IMR-90 (cell line): ENCODE results near the gene KCNK10. TPM values are rescaled to one million over a fixed set of nuclear protein-coding genes. Genes with fewer than 3 reads are reported as not detected.

Source experiments
- ATAC-seq: fragments of 200-7000 bp; cut with Tn5 transposase; 2 replicates; pipeline ENCODE4 v1.9.1; 2020; ENCODE audit warnings: low read depth, mild to moderate bottlenecking, moderate library complexity
- BruUV-seq: library from RNA; stranded (reverse); fragments of 400-500 nt; replicated peaks from 2 replicates; lab custom pipeline; 2021; lab: Mats Ljungman, UMichigan
- CTCF ChIA-PET: fragments of 300-600 bp; formaldehyde crosslinking; extraction: SDS; loops from one replicate; lab custom pipeline; 2021; ENCODE audit warnings: antibody characterized with exemption; lab: Yijun Ruan, JAX
- POLR2A ChIA-PET: fragments of 300-600 bp; sonication (Branson Sonifier 250); formaldehyde crosslinking; loops from one replicate; lab custom pipeline; 2022; ENCODE audit warnings: antibody characterized with exemption; ENCODE audit not compliant: unreplicated experiment; lab: Charles Lee
- DNase-seq: peaks from one replicate; pipeline ENCODE4 v3.0.0; 2013
- H2AFZ ChIP-seq: replicated peaks from 2 replicates; pipeline ENCODE3; 2013; ENCODE audit warnings: low read length, mild to moderate bottlenecking; ENCODE audit not compliant: poor library complexity
- H2AK5ac ChIP-seq: 2 replicates; pipeline ENCODE4 v1.6.1; 2013; ENCODE audit warnings: low read depth, low read length, inconsistent platforms
- H2AK9ac ChIP-seq: replicated peaks from 2 replicates; pipeline ENCODE3; 2013; ENCODE audit warnings: mild to moderate bottlenecking, low read depth, low read length, moderate library complexity; ENCODE audit not compliant: poor library complexity
- H2BK120ac ChIP-seq: 2 replicates; pipeline ENCODE4 v1.6.1; 2013; ENCODE audit warnings: low read depth, low read length, inconsistent platforms
- H2BK15ac ChIP-seq: 3 replicates; pipeline ENCODE4 v1.6.1; 2013; ENCODE audit warnings: low read depth, low read length, inconsistent platforms
- H2BK20ac ChIP-seq: 2 replicates; pipeline ENCODE4 v1.6.1; 2013; ENCODE audit warnings: low read depth, mild to moderate bottlenecking, inconsistent platforms, low read length, moderate library complexity
- H2BK5ac ChIP-seq: 2 replicates; pipeline ENCODE4 v1.6.1; 2013; ENCODE audit warnings: mild to moderate bottlenecking, low read depth, low read length, inconsistent platforms; ENCODE audit not compliant: poor library complexity, severe bottlenecking
- H3K14ac ChIP-seq: replicated peaks from 2 replicates; pipeline ENCODE4 v1.6.1; 2013; ENCODE audit warnings: low read depth, low read length, inconsistent platforms
- H3K18ac ChIP-seq: 2 replicates; pipeline ENCODE4 v1.6.1; 2013; ENCODE audit warnings: low read depth, low read length, control low read depth
- H3K23ac ChIP-seq: 2 replicates; pipeline ENCODE4 v1.6.1; 2013; ENCODE audit warnings: low read depth, low read length, inconsistent platforms
- H3K27ac ChIP-seq: 2 replicates; pipeline ENCODE4 v1.5.1; 2013; ENCODE audit warnings: mild to moderate bottlenecking, control low read depth, low read length; ENCODE audit not compliant: insufficient read depth
- H3K27me3 ChIP-seq: 2 replicates; pipeline ENCODE4 v1.6.1; 2013; ENCODE audit warnings: low read length; ENCODE audit not compliant: control insufficient read depth, insufficient read depth
- H3K36me3 ChIP-seq: 2 replicates; pipeline ENCODE4 v1.6.1; 2013; ENCODE audit warnings: low read length, mixed read lengths; ENCODE audit not compliant: control insufficient read depth, insufficient read depth
- H3K4ac ChIP-seq: 2 replicates; pipeline ENCODE4 v1.6.1; 2013; ENCODE audit warnings: low read depth, low read length, inconsistent platforms
- H3K4me1 ChIP-seq: 2 replicates; pipeline ENCODE4 v1.6.1; 2013; ENCODE audit warnings: low read length, mixed read lengths; ENCODE audit not compliant: control insufficient read depth, insufficient read depth
- H3K4me2 ChIP-seq: 2 replicates; pipeline ENCODE4 v1.6.1; 2013; ENCODE audit warnings: low read depth, mild to moderate bottlenecking, control low read depth, low read length, moderate library complexity
- H3K4me3 ChIP-seq: 2 replicates; pipeline ENCODE4 v1.5.1; 2013; ENCODE audit warnings: low read depth, mild to moderate bottlenecking, control low read depth, low read length, moderate library complexity; ENCODE audit not compliant: insufficient read depth
- H3K56ac ChIP-seq: 2 replicates; pipeline ENCODE4 v1.6.1; 2013; ENCODE audit warnings: low read length, inconsistent platforms; ENCODE audit not compliant: insufficient read depth; ENCODE audit errors: extremely low read depth
- H3K79me1 ChIP-seq, 2 experiments: 2 replicates each; pipeline ENCODE4 v1.6.1; 2013; ENCODE audit warnings: low read length in 2 of 2, inconsistent platforms in 1 of 2, low read depth in 1 of 2
- H3K9ac ChIP-seq: 2 replicates; pipeline ENCODE4 v1.6.1; 2013; ENCODE audit warnings: low read depth, low read length, control low read depth
- H3K9me1 ChIP-seq: 2 replicates; pipeline ENCODE4 v1.6.1; 2013; ENCODE audit warnings: low read length, inconsistent platforms; ENCODE audit not compliant: insufficient read depth
- H3K9me3 ChIP-seq: 2 replicates; pipeline ENCODE4 v1.6.1; 2013; ENCODE audit warnings: low read length; ENCODE audit not compliant: control insufficient read depth, insufficient read depth
- H4K20me1 ChIP-seq: 2 replicates; pipeline ENCODE4 v1.6.1; 2013; ENCODE audit warnings: low read length, inconsistent platforms; ENCODE audit not compliant: insufficient read depth
- H4K5ac ChIP-seq: 2 replicates; pipeline ENCODE4 v1.6.1; 2013; ENCODE audit warnings: mild to moderate bottlenecking, low read depth, low read length, control low read depth
- H4K8ac ChIP-seq, 2 experiments: 2 replicates each; pipeline ENCODE4 v1.6.1; 2013; ENCODE audit warnings: low read depth in 2 of 2, low read length in 2 of 2, control low read depth in 1 of 2, inconsistent platforms in 1 of 2
- H4K91ac ChIP-seq: 2 replicates; pipeline ENCODE4 v1.6.1; 2013; ENCODE audit warnings: low read depth, low read length, inconsistent platforms; ENCODE audit not compliant: insufficient read depth
- BHLHE40 ChIP-seq: fragments of 150-350 bp; IDR thresholded peaks from 2 replicates; pipeline ENCODE4 v1.6.1; 2016; ENCODE audit warnings: mild to moderate bottlenecking, low read depth, low read length
- CEBPB ChIP-seq: IDR thresholded peaks from 2 replicates; pipeline ENCODE4 v1.6.1; 2012; ENCODE audit warnings: low read depth, low read length, improper control_type of control experiment
- CHD1 ChIP-seq: IDR thresholded peaks from 2 replicates; pipeline ENCODE4 v1.6.1; 2012; ENCODE audit warnings: low read depth, low read length, improper control_type of control experiment
- FOS ChIP-seq: fragments of 150-350 bp; IDR thresholded peaks from 2 replicates; pipeline ENCODE4 v1.6.1; 2016; ENCODE audit warnings: low read depth, low read length
- MAFK ChIP-seq: IDR thresholded peaks from 2 replicates; pipeline ENCODE4 v1.6.1; 2012; ENCODE audit warnings: low read depth, low read length, improper control_type of control experiment
- MAZ ChIP-seq: IDR thresholded peaks from 2 replicates; pipeline ENCODE4 v1.6.1; 2012; ENCODE audit warnings: low read depth, mild to moderate bottlenecking, low read length, improper control_type of control experiment, moderate library complexity, borderline replicate concordance
- MXI1 ChIP-seq: IDR thresholded peaks from 2 replicates; pipeline ENCODE4 v1.6.1; 2012; ENCODE audit warnings: low read depth, mild to moderate bottlenecking, low read length, moderate library complexity, borderline replicate concordance
- NFE2L2 ChIP-seq: fragments of 150-350 bp; IDR thresholded peaks from 2 replicates; pipeline ENCODE4 v1.6.1; 2016; ENCODE audit warnings: low read depth, mild to moderate bottlenecking, low read length
- RAD21 ChIP-seq: IDR thresholded peaks from 2 replicates; pipeline ENCODE4 v1.6.1; 2012; ENCODE audit warnings: low read length, improper control_type of control experiment
- RCOR1 ChIP-seq: IDR thresholded peaks from 2 replicates; pipeline ENCODE4 v1.6.1; 2012; ENCODE audit warnings: mild to moderate bottlenecking, low read length, improper control_type of control experiment; ENCODE audit not compliant: insufficient replicate concordance
- RFX5 ChIP-seq: IDR thresholded peaks from 2 replicates; pipeline ENCODE4 v1.8.0; 2012; ENCODE audit warnings: low read depth, mild to moderate bottlenecking, low read length, moderate library complexity
- USF2 ChIP-seq: fragments of 150-350 bp; IDR thresholded peaks from 2 replicates; pipeline ENCODE4 v1.6.1; 2017; ENCODE audit warnings: mild to moderate bottlenecking, antibody characterized with exemption, low read length, low read depth
- WGBS, 2 experiments: methylation state at CpG; one replicate each; pipeline versions ENCODE4 v1.1.5 to v1.1.7; 2013; ENCODE audit warnings: missing lambda C conversion rate in 2 of 2; ENCODE audit not compliant: insufficient read length in 1 of 2; ENCODE audit errors: extremely low coverage in 2 of 2; 5-methylcytosine and 5-hydroxymethylcytosine counted together
- dilution Hi-C: fragments of 300-500 bp; cut with HindIII; formaldehyde crosslinking; loops from one replicate; pipeline ENCODE4 v1.14.3; 2018; ENCODE audit warnings: low sequenced_read_pairs; ENCODE audit not compliant: unreplicated experiment
- in situ Hi-C: fragments of 300-500 bp; cut with MboI; formaldehyde crosslinking; loops from 3 replicates; pipeline ENCODE4 v1.14.3; 2019; ENCODE audit warnings: low sequenced_read_pairs, inconsistent platforms, mixed read lengths
- intact Hi-C: fragments of 100-400 bp; cut with micrococcal nuclease; formaldehyde crosslinking; loops from 2 replicates; pipeline ENCODE4 v1.10.0; 2022
- polyA plus RNA-seq, 3 experiments: library from polyadenylated mRNA; depleted of rRNA; stranded (reverse); fragments of >200 nt; gene quantifications; 2 replicates each; pipeline ENCODE4 v1.2.3, GENCODE V29; 2012; ENCODE audit warnings: low replicate concordance in 1 of 3
- total RNA-seq: library from RNA; depleted of rRNA; stranded (reverse); fragments of >200 nt; gene quantifications from 2 replicates; pipeline ENCODE4 v1.2.3, GENCODE V29; 2012
- TF ChIP-seq, protein P1 (sequence below): fragments of 150-350 bp; IDR thresholded peaks from 2 replicates; pipeline ENCODE4 v1.6.1; 2016; ENCODE audit warnings: low read depth, mild to moderate bottlenecking, low read length, moderate library complexity, borderline replicate concordance

Gene KCNK10
- total and polyA plus RNA-seq, 2 of the 4 experiments (the other 2 are of a cell fraction), result not detected

- Histone ChIP-seq H2AK5ac (no peak overlapping the region), H3K27ac (no peak overlapping the region), H3K27me3 (peaks cover 60% of the 10 kb centered on the region), H2BK5ac (no peak overlapping the region), H3K9me3 (peaks cover 3% of the 10 kb centered on the region; the same call in 1 of the 2 replicates), H2BK120ac (no peak overlapping the region), H3K4ac (no peak overlapping the region), H4K91ac (no peak overlapping the region), H3K4me1 (peaks cover 3% of the 10 kb centered on the region; the same call in 1 of the 2 replicates), H3K23ac (no peak overlapping the region), H4K5ac (no peak overlapping the region), H3K4me3 (peak overlapping the region; percentile 24; the same call in 1 of the 2 replicates), H4K20me1 (no peaks in the 10 kb centered on the region), H3K9me1 (no peaks in the 10 kb centered on the region), H2AFZ (peak overlapping the region; percentile 61), H3K4me2 (peak overlapping the region; percentile 51), H3K36me3 (no peaks in the 10 kb centered on the region), H2BK20ac (no peak overlapping the region), H2AK9ac (no peak overlapping the region), H3K9ac (no peak overlapping the region), H2BK15ac (no peak overlapping the region), H3K14ac (no peak overlapping the region), H3K79me1 (no peaks in the 10 kb centered on the region), H3K18ac (no peak overlapping the region), H4K8ac (no peak overlapping the region), H3K56ac (no peak overlapping the region)
- no peak for TF ChIP-seq RCOR1
- no peak for TF ChIP-seq MAZ
- TF ChIP-seq MAFK, result no peak
- TF ChIP-seq, protein P1, sequence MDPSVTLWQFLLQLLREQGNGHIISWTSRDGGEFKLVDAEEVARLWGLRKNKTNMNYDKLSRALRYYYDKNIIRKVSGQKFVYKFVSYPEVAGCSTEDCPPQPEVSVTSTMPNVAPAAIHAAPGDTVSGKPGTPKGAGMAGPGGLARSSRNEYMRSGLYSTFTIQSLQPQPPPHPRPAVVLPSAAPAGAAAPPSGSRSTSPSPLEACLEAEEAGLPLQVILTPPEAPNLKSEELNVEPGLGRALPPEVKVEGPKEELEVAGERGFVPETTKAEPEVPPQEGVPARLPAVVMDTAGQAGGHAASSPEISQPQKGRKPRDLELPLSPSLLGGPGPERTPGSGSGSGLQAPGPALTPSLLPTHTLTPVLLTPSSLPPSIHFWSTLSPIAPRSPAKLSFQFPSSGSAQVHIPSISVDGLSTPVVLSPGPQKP, result no peak
- TF ChIP-seq BHLHE40, result no peak
- no peak for TF ChIP-seq MXI1
- TF ChIP-seq RAD21, result no peak
- TF ChIP-seq NFE2L2, result no peak
- TF ChIP-seq RFX5, result no peak
- TF ChIP-seq USF2, result no peak
- TF ChIP-seq CHD1, result no peak
- TF ChIP-seq CEBPB, result no peak
- no peak for TF ChIP-seq FOS
- DNase-seq (peak; percentile 1), ATAC-seq (peak; percentile 67)
- 0% methylated on average over 9 of the region's 69 CpGs; no CpG with 5 or more reads in 1 of the 2 experiments for WGBS, 2 experiments
- intact Hi-C loops, result no loop called here
- in situ Hi-C loops, result no loop called here
- no TSS peak for BruUV-seq
- ChIA-PET CTCF (no interaction called here), POLR2A (no interaction called here)
- dilution Hi-C loops, result no loop called here
Measured at GRCh38 chr14:88323523-88324199, 592 bp upstream of the KCNK10 start.
